Measurements from ENCODE around the gene GRIN1.

DNA sequence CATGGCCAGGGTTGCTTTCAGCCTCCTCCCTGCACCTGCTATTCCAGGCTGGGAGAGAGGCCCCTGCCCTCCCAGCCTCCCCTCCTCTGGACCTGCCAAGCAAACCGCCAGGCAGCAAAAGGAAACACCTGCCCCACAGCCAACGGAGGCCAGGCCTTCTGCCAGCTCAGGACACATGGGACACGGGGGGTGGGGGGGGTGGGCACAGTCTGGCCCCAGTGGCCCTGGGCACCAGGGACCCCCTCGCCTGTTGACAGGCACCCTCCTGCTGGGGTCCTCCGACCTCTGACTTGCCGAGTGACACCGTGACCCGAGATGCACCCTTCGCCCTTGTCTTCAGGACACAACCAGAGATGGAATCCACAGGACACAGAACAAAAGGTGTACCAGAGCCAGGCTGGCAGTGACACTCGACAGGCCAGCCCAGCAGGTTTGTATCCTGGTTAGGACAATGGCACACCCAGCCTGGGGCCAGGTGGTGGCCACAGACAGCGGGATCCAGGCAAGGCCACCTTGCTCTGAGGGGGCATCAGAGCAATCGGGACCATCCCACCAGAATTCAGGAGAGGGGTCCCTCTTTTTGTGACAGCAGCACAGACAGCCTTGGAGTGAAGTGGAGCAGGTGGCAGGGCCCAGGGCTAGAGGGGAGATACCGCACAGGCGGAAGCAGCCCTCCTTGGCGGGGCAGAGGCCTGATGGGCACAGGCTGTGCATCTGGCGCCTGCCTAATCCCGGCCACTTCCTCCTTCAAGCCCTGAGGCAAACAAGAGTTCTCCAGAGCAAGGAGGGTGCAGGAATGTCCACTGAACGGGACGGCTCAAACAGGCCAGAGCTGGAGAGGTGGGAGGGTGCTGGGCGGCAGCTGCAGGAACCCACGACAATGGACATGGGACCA is 34.2 kb downstream of the GRIN1 start:
- TF ChIP-seq, protein P1, sequence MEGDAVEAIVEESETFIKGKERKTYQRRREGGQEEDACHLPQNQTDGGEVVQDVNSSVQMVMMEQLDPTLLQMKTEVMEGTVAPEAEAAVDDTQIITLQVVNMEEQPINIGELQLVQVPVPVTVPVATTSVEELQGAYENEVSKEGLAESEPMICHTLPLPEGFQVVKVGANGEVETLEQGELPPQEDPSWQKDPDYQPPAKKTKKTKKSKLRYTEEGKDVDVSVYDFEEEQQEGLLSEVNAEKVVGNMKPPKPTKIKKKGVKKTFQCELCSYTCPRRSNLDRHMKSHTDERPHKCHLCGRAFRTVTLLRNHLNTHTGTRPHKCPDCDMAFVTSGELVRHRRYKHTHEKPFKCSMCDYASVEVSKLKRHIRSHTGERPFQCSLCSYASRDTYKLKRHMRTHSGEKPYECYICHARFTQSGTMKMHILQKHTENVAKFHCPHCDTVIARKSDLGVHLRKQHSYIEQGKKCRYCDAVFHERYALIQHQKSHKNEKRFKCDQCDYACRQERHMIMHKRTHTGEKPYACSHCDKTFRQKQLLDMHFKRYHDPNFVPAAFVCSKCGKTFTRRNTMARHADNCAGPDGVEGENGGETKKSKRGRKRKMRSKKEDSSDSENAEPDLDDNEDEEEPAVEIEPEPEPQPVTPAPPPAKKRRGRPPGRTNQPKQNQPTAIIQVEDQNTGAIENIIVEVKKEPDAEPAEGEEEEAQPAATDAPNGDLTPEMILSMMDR (IDR thresholded peaks at IDR 0.05) = no peak
- no peak for TF ChIP-seq POLR2A (IDR thresholded peaks at IDR 0.05)

Data from right lobe of liver (tissue), 4 donors.